ENCODE results near the gene RAB44. TPM values are rescaled to one million over a fixed set of nuclear protein-coding genes. Genes with fewer than 3 reads are reported as not detected.

The RAB44 gene
- total and polyA plus RNA-seq, 4 donors = 0.29 to 0.66 TPM; not detected in 2

Other genes starting within 250 kb of the RAB44 start
- gene STK38, start 150.3 kb upstream of the RAB44 start, total RNA-seq = 10 to 100 TPM; 25.2 to 38.0 TPM
- gene STK38, start 150.3 kb upstream of the RAB44 start, polyA plus RNA-seq = 10 to 100 TPM; 14.9 to 16.2 TPM
- 100 to 1,000 TPM; 190 to 197 TPM for gene SRSF3, start 103.5 kb upstream of the RAB44 start, total RNA-seq
- 100 to 1,000 TPM; 160 to 193 TPM for gene SRSF3, start 103.5 kb upstream of the RAB44 start, polyA plus RNA-seq
- 100 to 1,000 TPM; 132 to 296 TPM for gene CDKN1A, start 19.1 kb upstream of the RAB44 start, total RNA-seq
- gene CDKN1A, start 19.1 kb upstream of the RAB44 start, polyA plus RNA-seq = 100 to 1,000 TPM; 133 to 149 TPM
- 10 to 100 TPM in 1 of 2 donors, 1 to 10 TPM in 1; 7.9 to 13.1 TPM for gene CPNE5, start 141.6 kb downstream of the RAB44 start, total RNA-seq
- under 1 TPM in 1 of 2 donors, not detected in 1; 0.20 TPM for gene CPNE5, start 141.6 kb downstream of the RAB44 start, polyA plus RNA-seq
- gene PPIL1, start 177.0 kb downstream of the RAB44 start, total RNA-seq = 10 to 100 TPM; 12.0 to 13.4 TPM
- 10 to 100 TPM in 1 of 2 donors, 1 to 10 TPM in 1; 9.6 to 33.7 TPM for gene PPIL1, start 177.0 kb downstream of the RAB44 start, polyA plus RNA-seq
- 10 to 100 TPM; 56.9 to 59.7 TPM for gene C6orf89, start 188.1 kb downstream of the RAB44 start, total RNA-seq
- gene C6orf89, start 188.1 kb downstream of the RAB44 start, polyA plus RNA-seq = 10 to 100 TPM; 16.7 to 22.8 TPM